H1 (cell line): ENCODE measurements around the gene TRPC1. TPM values are rescaled to one million over a fixed set of nuclear protein-coding genes. Genes with fewer than 3 reads are reported as not detected.

ENCODE experiments used
- CTCF ChIA-PET: fragments of 300-600 bp; sonication (Branson Sonifier 250); formaldehyde crosslinking; loops from one replicate; lab custom pipeline; 2021; ENCODE audit not compliant: partially characterized antibody; lab: Charles Lee
- POLR2A ChIA-PET: fragments of 300-600 bp; sonication (Branson Sonifier 250); formaldehyde crosslinking; loops from one replicate; lab custom pipeline; 2021; ENCODE audit warnings: inconsistent platforms; ENCODE audit not compliant: partially characterized antibody; lab: Charles Lee
- DNase-seq, 2 experiments: peaks; one replicate each; pipeline versions ENCODE4 v3.0.0 to v3.0.0-alpha.2; 2010 to 2022; ENCODE audit warnings: low spot score in 2 of 2, low read depth in 1 of 2, mixed read lengths in 1 of 2
- FAIRE-seq: peaks from 2 replicates; lab custom pipeline; 2011; peaks lifted over from hg19 to GRCh38; lab: Jason Lieb, UNC
- H2AFZ ChIP-seq: 2 replicates; pipeline ENCODE4 v1.8.1; 2012; ENCODE audit warnings: low read length, inconsistent platforms
- H2AK5ac ChIP-seq: 2 replicates; pipeline ENCODE4 v1.6.1; 2013; ENCODE audit warnings: low read depth, low read length
- H2BK120ac ChIP-seq: replicated peaks from 2 replicates; pipeline ENCODE3; 2013; ENCODE audit warnings: low read depth, low read length, inconsistent platforms
- H2BK12ac ChIP-seq: 2 replicates; pipeline ENCODE4 v1.6.1; 2013; ENCODE audit warnings: low read depth, low read length
- H2BK15ac ChIP-seq: 2 replicates; pipeline ENCODE4 v1.6.1; 2013; ENCODE audit warnings: low read length
- H2BK20ac ChIP-seq: 2 replicates; pipeline ENCODE4 v1.6.1; 2013; ENCODE audit warnings: low read length
- H2BK5ac ChIP-seq: 2 replicates; pipeline ENCODE4 v1.6.1; 2013; ENCODE audit warnings: low read depth, low read length
- H3K14ac ChIP-seq: 2 replicates; pipeline ENCODE4 v1.6.1; 2013; ENCODE audit warnings: inconsistent platforms; ENCODE audit not compliant: insufficient read length
- H3K18ac ChIP-seq: 2 replicates; pipeline ENCODE4 v1.6.1; 2013; ENCODE audit warnings: low read length; ENCODE audit errors: extremely low read depth
- H3K23ac ChIP-seq: 2 replicates; pipeline ENCODE4 v1.6.1; 2013; ENCODE audit warnings: inconsistent platforms; ENCODE audit not compliant: insufficient read length
- H3K23me2 ChIP-seq: 2 replicates; pipeline ENCODE4 v1.6.1; 2013; ENCODE audit warnings: low read depth, low read length
- H3K27ac ChIP-seq: 2 replicates; pipeline ENCODE4 v1.6.1; 2011; ENCODE audit warnings: low read depth, low read length, inconsistent platforms
- H3K27me3 ChIP-seq, 4 experiments: replicated peaks in 1 of 4; 1 replicate in 1 of 4; 2 replicates in 3 of 4; pipeline versions ENCODE4 v1.6.1 to v1.8.1; 2011 to 2013; ENCODE audit warnings: low read length in 3 of 4, mild to moderate bottlenecking in 3 of 4, inconsistent platforms in 2 of 4, mixed read lengths in 2 of 4, moderate library complexity in 1 of 4; ENCODE audit not compliant: control insufficient read depth in 3 of 4, insufficient read depth in 3 of 4; ENCODE audit errors: extremely low read depth in 1 of 4
- H3K36me3 ChIP-seq, 4 experiments: 2 replicates each; pipeline versions ENCODE4 v1.6.1 to v1.8.1; 2011 to 2013; ENCODE audit warnings: mild to moderate bottlenecking in 4 of 4, low read length in 3 of 4, moderate library complexity in 2 of 4, control low read depth in 1 of 4, inconsistent platforms in 1 of 4; ENCODE audit not compliant: insufficient read depth in 4 of 4, control insufficient read depth in 2 of 4
- H3K4ac ChIP-seq: replicated peaks from 2 replicates; pipeline ENCODE3; 2013; ENCODE audit warnings: low read length, low read depth, mixed read lengths, inconsistent platforms; ENCODE audit not compliant: insufficient read length
- H3K4me1 ChIP-seq, 4 experiments: replicated peaks in 1 of 4; 1 replicate in 1 of 4; 2 replicates in 3 of 4; pipeline versions ENCODE4 v1.6.1 to v1.8.1; 2011 to 2013; ENCODE audit warnings: low read length in 3 of 4, inconsistent platforms in 2 of 4, mixed read lengths in 1 of 4; ENCODE audit not compliant: insufficient read depth in 4 of 4, control insufficient read depth in 3 of 4
- H3K4me2 ChIP-seq, 2 experiments: 2 replicates each; pipeline versions ENCODE4 v1.6.1 to v1.8.1; 2011 to 2013; ENCODE audit warnings: low read depth in 2 of 2, low read length in 2 of 2, control low read depth in 1 of 2, inconsistent platforms in 1 of 2, mild to moderate bottlenecking in 1 of 2; ENCODE audit not compliant: insufficient read depth in 1 of 2
- H3K4me3 ChIP-seq, 4 experiments: fragments of 200-600, 300-600 bp in 1 of 4; sonication (generic), shearing (Covaris generic), sonication (Bioruptor Twin) in 1 of 4; 2 replicates each; pipeline versions ENCODE4 v1.5.1 to v1.8.1; 2011 to 2016; ENCODE audit warnings: low read length in 4 of 4, low read depth in 3 of 4, control low read depth in 2 of 4, inconsistent platforms in 2 of 4, mild to moderate bottlenecking in 2 of 4, mixed read lengths in 1 of 4, moderate library complexity in 1 of 4; ENCODE audit not compliant: insufficient read depth in 2 of 4; ENCODE audit errors: extremely low read depth in 1 of 4
- H3K56ac ChIP-seq: replicated peaks from 2 replicates; pipeline ENCODE3; 2013; ENCODE audit warnings: low read depth, mild to moderate bottlenecking, mixed read lengths, low read length, inconsistent platforms; ENCODE audit not compliant: insufficient read length
- H3K79me1 ChIP-seq: 2 replicates; pipeline ENCODE4 v1.6.1; 2013; ENCODE audit warnings: low read depth, low read length, control low read depth
- H3K79me2 ChIP-seq, 2 experiments: 2 replicates each; pipeline versions ENCODE4 v1.6.1 to v1.8.1; 2012 to 2013; ENCODE audit warnings: low read length in 2 of 2, mild to moderate bottlenecking in 2 of 2, inconsistent platforms in 1 of 2; ENCODE audit not compliant: insufficient read depth in 2 of 2, control insufficient read depth in 1 of 2
- H3K9ac ChIP-seq, 4 experiments: replicated peaks in 1 of 4; 1 replicate in 1 of 4; 2 replicates in 3 of 4; pipeline versions ENCODE4 v1.6.1 to v1.8.1; 2011 to 2013; ENCODE audit warnings: low read depth in 3 of 4, low read length in 3 of 4, control low read depth in 2 of 4, mild to moderate bottlenecking in 2 of 4, moderate library complexity in 2 of 4, inconsistent platforms in 1 of 4; ENCODE audit errors: extremely low read depth in 1 of 4
- H3K9me3 ChIP-seq, 2 experiments: 2 replicates each; pipeline versions ENCODE4 v1.6.1 to v1.8.1; 2012 to 2013; ENCODE audit warnings: mild to moderate bottlenecking in 2 of 2, moderate library complexity in 2 of 2, control low read depth in 1 of 2, inconsistent platforms in 1 of 2, low read depth in 1 of 2, low read length in 1 of 2, mixed read lengths in 1 of 2; ENCODE audit not compliant: insufficient read depth in 2 of 2
- H4K20me1 ChIP-seq, 2 experiments: replicated peaks in 1 of 2; 2 replicates each; pipeline versions ENCODE3 to v1.8.1; 2011 to 2013; ENCODE audit warnings: inconsistent platforms in 2 of 2, low read length in 2 of 2, mild to moderate bottlenecking in 1 of 2; ENCODE audit not compliant: insufficient read depth in 2 of 2, control insufficient read depth in 1 of 2
- H4K5ac ChIP-seq: 2 replicates; pipeline ENCODE4 v1.6.1; 2013; ENCODE audit warnings: low read length, low read depth, mixed read lengths, inconsistent platforms; ENCODE audit not compliant: insufficient read length
- H4K8ac ChIP-seq: 2 replicates; pipeline ENCODE4 v1.8.0; 2013; ENCODE audit warnings: mild to moderate bottlenecking, moderate library complexity, low read length, inconsistent platforms; ENCODE audit not compliant: insufficient read depth; ENCODE audit errors: extremely low read depth
- H4K91ac ChIP-seq: replicated peaks from 2 replicates; pipeline ENCODE3; 2013; ENCODE audit warnings: low read length, mixed read lengths, inconsistent platforms; ENCODE audit not compliant: insufficient read length
- JUN ChIP-seq: IDR thresholded peaks from 2 replicates; pipeline ENCODE4 v1.6.1; 2011; ENCODE audit warnings: low read depth, mild to moderate bottlenecking, improper control_type of control experiment, low read length
- POLR2AphosphoS5 ChIP-seq: IDR thresholded peaks from 2 replicates; pipeline ENCODE4 v1.6.1; 2011; ENCODE audit warnings: low read depth, low read length
- POU5F1 ChIP-seq: IDR thresholded peaks from 2 replicates; pipeline ENCODE4 v1.6.1; 2011; ENCODE audit warnings: low read depth, mild to moderate bottlenecking, low read length, moderate library complexity
- SIX5 ChIP-seq: IDR thresholded peaks from 2 replicates; pipeline ENCODE4 v1.6.1; 2011; ENCODE audit warnings: mild to moderate bottlenecking, low read depth, low read length
- SP1 ChIP-seq: IDR thresholded peaks from 2 replicates; pipeline ENCODE4 v1.6.1; 2011; ENCODE audit warnings: low read depth, low read length
- SUZ12 ChIP-seq: fragments of 200-600 bp; sonication (generic); IDR thresholded peaks from 2 replicates; pipeline ENCODE4 v1.6.1; 2012; ENCODE audit warnings: mild to moderate bottlenecking, inconsistent platforms, low read length, moderate library complexity, mixed read lengths
- polyA plus RNA-seq, 7 experiments: library from polyadenylated mRNA; depleted of rRNA in 3 of 7; stranded (reverse) in 5 of 7; unstranded in 2 of 7; fragments of >200 nt in 5 of 7; fragments of 200-250 nt in 2 of 7; gene quantifications; 1 replicate in 5 of 7; 2 replicates in 1 of 7; 4 replicates in 1 of 7; pipeline versions ENCODE4 v1.2.1 to v1.2.3, GENCODE V29; 2011 to 2013; ENCODE audit warnings: missing spikeins in 2 of 7, mixed read lengths in 2 of 7
- total RNA-seq: library from RNA; stranded (reverse); fragmentation: NEBNext Ultra II Directional; extraction: Animal tissue kit (Norgen Biotek cat#: 25700); gene quantifications from 2 replicates; pipeline ENCODE4 v1.2.1, GENCODE V29; 2021

TRPC1 gene
- total and polyA plus RNA-seq, 2 of the 8 experiments (the other 6 are each of a cell fraction or from before 2014, with no cell fraction given) = 22.6 to 23.1 TPM

DNA sequence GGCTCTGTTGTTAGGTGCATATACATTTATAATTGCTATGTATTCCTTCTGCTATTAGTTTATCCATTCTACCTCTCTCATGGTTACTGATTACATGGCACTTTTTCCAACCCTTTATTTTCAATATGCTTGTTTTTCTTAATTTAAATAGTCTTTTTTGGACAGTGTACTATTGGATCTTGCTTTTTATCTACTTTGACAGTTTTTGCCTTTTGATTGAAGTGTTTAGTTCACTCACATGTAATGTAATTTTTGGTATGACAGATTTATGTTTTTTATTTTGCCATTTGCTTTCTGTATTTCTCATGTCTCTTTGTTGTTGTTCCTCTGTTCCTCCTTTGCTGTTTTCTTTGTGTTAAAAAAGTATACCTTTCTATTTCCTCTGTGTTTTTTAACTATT lies 44.5 kb downstream of the TRPC1 start:
- Histone ChIP-seq H3K79me1 (no peaks in the 10 kb centered on the region), H2BK120ac (no peak overlapping the region), H4K91ac (no peak overlapping the region), H4K20me1 (no peaks in the 10 kb centered on the region), H3K56ac (no peak overlapping the region), H2AK5ac (no peak overlapping the region), H3K36me3 (no peaks in the 10 kb centered on the region), H3K27ac (no peak overlapping the region), H2BK20ac (no peak overlapping the region), H3K4me3 (no peak overlapping the region), H3K23ac (no peak overlapping the region), H3K4me2 (no peak overlapping the region), H2BK15ac (no peak overlapping the region), H2BK12ac (no peak overlapping the region), H4K5ac (no peak overlapping the region), H3K79me2 (no peaks in the 10 kb centered on the region; a peak in 1 of 4 replicates), H3K9me3 (no peaks in the 10 kb centered on the region), H2BK5ac (no peak overlapping the region), H3K9ac (no peak overlapping the region), H3K18ac (no peak overlapping the region), H2AFZ (no peak overlapping the region), H3K4me1 (no peaks in the 10 kb centered on the region), H3K23me2 (no peaks in the 10 kb centered on the region), H3K14ac (no peak overlapping the region), H3K27me3 (no peaks in the 10 kb centered on the region), H4K8ac (no peak overlapping the region), H3K4ac (no peak overlapping the region)
- DNase-seq (no peak), FAIRE-seq (no peak)
- ChIA-PET POLR2A (no interaction called here), CTCF (no interaction called here)
- TF ChIP-seq SP1 (no peak), SUZ12 (no peak), JUN (no peak), SIX5 (no peak), POLR2AphosphoS5 (no peak), POU5F1 (no peak)
